H54 (cell line): ENCODE results near the gene TMOD1.
A peak's percentile ranks its signal among the peaks of the same experiment; 100 is the strongest.

Source experiments
- DNase-seq: peaks from one replicate; pipeline ENCODE4 v3.0.0; 2011; ENCODE audit warnings: low spot score, mixed read lengths; ENCODE audit not compliant: insufficient read length
- FAIRE-seq: peaks from 3 replicates; lab custom pipeline; 2011; peaks lifted over from hg19 to GRCh38; lab: Jason Lieb, UNC
- POLR2A ChIP-seq: IDR thresholded peaks from 2 replicates; pipeline ENCODE4 v1.6.1; 2011; ENCODE audit warnings: low read depth, mild to moderate bottlenecking, low read length

The TMOD1 gene

DNA sequence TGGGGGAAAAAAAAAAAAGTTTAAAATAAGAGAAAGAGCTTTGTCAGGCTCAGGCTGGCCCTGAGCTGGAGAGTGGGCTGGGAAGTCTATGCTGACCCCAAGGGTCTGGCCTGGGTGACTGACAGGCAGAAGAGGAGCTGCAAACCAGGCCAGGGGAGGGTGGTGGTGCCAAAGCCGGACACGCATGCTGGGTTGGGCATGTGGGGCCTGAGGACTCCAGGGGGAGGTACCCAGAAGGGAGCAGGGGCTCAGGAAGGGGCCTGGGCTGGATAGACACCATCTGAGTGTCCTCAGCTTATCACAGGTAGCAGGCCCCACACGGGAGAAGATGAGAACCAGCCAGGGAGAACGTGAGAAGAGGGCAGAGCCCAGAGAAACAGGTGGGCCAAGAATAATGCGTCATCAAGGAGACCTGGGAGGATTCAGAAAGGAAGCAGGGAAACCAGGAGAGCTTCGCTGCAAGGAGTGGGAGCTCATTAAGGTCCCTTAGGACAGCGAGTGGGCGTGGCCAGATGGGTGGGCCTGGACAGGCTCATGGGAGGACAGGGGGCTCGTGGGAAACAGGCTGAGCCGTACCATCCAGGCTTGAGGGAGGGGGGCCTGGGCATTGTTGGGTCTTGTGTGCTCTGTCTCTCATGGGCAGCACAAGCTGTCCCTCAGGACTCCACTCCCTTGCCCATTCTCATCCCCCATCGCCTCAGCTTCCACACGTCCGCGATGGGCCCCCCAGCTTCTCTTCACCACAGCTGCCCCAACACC, 16.0 kb downstream of the TMOD1 start:
- no peak for FAIRE-seq

GRCh38 chr9:97518166-97518908, 16.9 kb downstream of the TMOD1 start:
- DNase-seq, result no peak
- no peak for FAIRE-seq
- TF ChIP-seq POLR2A, result no peak

More for the DNA sequence above, 16.0 kb downstream of the TMOD1 start:
- no peak for TF ChIP-seq POLR2A
- DNase-seq, result no peak

GRCh38 chr9:97518909-97519307, 17.4 kb downstream of the TMOD1 start:
- DNase-seq (peak; percentile 97), FAIRE-seq (peak; percentile 96)
- no peak for TF ChIP-seq POLR2A

- TF ChIP-seq POLR2A, result no peak
- FAIRE-seq (no peak), DNase-seq (no peak)
These were observed 18.0 kb downstream of the TMOD1 start for GRCh38 chr9:97519441-97519970.

DNA sequence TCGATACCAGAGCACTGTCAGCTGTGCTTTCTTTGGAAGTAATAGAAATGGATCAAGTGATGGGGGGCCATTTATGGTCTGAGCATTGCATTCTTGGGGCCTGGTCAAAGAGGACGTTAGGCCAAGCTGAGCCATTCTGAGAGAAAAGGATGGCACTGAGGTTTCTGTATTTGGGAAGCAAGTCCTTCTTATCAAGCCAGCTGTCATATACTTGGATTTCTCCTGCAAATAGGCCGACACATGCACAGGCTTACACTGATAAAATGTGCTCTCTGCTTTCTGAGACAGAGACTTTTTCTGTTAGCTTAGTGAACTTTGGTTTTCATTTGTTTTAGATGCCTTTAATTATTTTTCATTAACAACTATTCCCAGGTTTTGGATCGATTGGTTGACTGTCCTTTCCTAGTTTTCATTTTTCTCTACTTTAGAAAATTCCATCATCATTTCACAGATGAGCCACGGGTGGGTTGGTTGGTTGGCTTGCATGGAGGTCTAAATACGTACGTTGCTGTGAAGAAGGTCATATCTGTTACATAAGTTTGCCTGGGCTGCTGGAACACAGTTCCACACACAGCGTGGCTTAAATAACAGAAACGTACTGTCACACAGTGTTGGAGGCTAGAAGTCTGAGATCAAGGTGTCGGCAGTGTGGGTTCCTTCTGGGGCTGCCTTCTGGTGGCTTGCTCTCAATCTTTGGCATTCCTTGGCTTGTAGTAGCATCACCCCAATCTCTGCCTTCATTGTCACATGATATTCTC, 20.3 kb downstream of the TMOD1 start:
- DNase-seq, result no peak
- no peak for FAIRE-seq
- no peak for TF ChIP-seq POLR2A

DNA sequence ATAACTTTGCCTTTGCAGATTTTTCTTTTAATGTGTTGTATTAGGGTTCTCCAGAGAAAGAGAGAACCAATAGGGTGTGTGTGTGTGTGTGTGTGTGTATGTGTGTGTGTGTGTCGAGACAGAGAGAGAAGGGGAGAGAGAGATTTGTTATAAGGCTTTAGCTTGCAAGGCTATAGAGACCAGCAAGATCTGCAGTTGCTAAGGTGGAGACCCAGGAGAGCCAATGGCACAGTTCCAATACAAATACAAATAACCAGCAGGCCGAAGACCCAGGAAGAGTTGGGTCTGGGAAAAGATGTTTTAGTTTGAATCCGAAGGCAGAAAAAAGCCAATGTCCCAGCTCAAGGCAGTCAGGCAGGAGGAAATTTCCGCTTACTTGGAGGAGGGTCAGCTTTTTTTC, 23.0 kb downstream of the TMOD1 start:
- DNase-seq (no peak), FAIRE-seq (no peak)
- TF ChIP-seq POLR2A, result no peak

DNA sequence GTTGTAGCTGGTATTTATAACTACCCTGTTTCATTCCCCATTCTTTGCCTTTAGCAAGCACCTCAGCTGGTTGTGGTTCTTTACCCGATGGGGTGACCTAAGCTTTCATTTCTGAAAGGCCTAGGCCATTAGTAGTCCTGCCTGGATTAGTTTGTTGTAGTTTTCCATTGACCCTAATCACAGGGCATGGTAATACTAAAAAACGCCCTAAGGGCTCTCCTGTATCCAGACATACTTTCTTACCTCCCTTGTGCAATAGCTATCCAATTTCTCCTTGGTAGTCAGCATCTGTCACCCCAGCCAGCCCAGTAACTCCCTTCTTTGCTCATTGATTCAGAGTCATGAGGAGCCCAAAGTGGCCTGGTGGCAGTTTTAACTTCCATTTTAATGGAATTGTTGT, 24.0 kb downstream of the TMOD1 start:
- no peak for DNase-seq
- peak; percentile 52 for FAIRE-seq
- TF ChIP-seq POLR2A, result no peak

DNA sequence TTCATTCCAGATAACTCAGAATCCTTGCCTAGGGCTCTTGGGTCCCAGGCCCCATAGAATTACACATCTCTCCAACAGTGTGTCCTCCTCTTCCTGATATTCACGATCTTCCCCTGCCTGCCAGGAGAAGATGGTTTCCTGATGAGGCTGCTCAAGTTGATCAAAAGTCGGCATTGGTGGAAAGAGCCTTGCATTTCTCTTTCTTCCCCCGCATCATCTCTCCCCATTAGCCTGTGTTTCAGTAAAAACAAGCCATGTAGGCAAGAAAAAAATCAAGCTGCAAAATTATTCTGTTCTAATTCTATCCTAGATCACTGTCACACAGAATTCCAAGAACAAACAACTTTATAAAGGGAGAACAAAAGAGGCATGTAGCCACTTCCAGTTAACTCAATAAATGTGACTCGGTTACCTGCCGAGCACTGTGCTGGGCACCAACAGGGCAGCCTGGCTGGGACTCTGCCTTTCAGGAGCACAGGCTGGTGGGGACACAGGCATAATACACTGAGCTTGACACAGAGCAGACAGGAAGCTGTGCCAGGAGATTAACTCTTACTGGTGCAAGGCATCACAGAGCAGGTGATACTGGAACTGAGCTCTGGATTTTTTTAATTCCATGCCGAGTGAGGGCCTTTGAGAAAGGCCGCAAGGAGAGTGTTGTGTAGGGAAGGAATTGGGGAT, 25.6 kb downstream of the TMOD1 start:
- FAIRE-seq (no peak), DNase-seq (no peak)
- no peak for TF ChIP-seq POLR2A

GRCh38 chr9:97527626-97528528, 26.4 kb downstream of the TMOD1 start:
- TF ChIP-seq POLR2A, result no peak
- no peak for FAIRE-seq
- no peak for DNase-seq

DNA sequence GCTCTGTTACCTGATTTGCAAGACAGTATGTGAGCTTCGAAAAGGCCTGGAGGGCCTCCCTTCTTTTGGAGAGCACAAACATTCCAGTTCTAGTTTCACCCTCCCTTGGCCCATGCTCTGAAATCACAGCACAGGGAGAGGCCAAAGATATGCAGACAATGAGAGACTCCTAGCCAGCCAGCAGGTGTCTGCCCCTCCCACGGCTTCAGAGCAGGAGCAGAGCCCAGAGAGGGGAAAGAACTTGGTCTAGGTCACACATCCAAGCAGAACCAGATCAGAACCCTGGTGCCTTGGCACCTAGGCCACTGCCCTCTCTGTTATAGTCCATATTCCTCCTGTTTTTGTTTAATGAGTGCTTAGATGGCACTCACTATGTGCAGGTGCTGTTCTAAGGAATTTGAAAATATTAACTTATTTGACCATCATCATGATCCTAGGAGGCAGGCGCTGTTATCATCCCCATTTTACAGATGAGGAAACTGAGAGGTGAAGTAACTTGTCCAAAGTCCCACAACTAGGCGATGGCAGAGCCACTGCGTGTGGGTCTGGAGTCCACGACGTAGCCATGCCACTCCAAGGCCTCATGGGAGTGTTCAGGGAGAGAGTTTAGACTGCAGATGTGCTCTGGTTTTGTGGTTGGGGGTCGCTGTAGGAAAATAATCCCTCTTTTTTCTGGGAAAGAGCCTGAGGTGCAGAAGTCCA, 27.2 kb downstream of the TMOD1 start:
- DNase-seq, result no peak
- no peak for TF ChIP-seq POLR2A
- no peak for FAIRE-seq

- no peak for TF ChIP-seq POLR2A
- FAIRE-seq, result peak; percentile 96
- peak; percentile 86 for DNase-seq
These were observed 28.1 kb downstream of the TMOD1 start for GRCh38 chr9:97529363-97530076.

DNA sequence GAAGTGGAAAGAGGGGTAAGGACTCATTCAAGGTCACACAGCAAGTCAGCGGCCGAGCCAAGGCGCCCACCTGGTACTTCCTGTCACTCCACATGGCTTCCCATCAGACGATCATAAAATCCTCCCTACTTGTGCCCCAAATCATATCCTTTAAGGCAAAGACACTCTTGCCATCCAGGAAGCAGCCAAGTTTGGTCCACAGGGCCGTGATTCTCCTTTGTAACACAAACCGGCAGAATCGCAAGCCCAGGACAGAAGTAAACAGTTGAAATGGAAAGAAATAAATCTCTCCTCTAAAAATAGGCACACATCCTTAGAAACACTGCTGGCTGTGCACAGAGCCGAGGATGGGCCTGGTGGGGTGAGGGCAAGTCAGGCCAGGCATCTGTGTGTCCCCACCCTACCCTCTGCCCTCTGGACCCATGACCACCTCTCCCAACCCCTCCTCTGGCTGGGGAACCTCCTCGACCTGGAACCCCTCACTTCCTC, 30.5 kb downstream of the TMOD1 start:
- no peak for FAIRE-seq
- no peak for DNase-seq

More for the DNA sequence above, 30.5 kb downstream of the TMOD1 start:
- no peak for TF ChIP-seq POLR2A
